Measurements from ENCODE around the gene PLXNB3. TPM values are rescaled to one million over a fixed set of nuclear protein-coding genes. Genes with fewer than 3 reads are reported as not detected.
A peak's percentile ranks its signal among the peaks of the same experiment; 100 is the strongest.

PLXNB3 gene
- total and polyA plus RNA-seq, 2 of the 13 experiments (the other 11 are each of a cell fraction or from before 2014, with no cell fraction given): 3.0 to 6.9 TPM

GRCh38 chrX:153794018-153794896 is 30.2 kb downstream of the PLXNB3 start, which contains the start of the genes IDH3G and SSR4 (continued):
- TF ChIP-seq, protein P1, sequence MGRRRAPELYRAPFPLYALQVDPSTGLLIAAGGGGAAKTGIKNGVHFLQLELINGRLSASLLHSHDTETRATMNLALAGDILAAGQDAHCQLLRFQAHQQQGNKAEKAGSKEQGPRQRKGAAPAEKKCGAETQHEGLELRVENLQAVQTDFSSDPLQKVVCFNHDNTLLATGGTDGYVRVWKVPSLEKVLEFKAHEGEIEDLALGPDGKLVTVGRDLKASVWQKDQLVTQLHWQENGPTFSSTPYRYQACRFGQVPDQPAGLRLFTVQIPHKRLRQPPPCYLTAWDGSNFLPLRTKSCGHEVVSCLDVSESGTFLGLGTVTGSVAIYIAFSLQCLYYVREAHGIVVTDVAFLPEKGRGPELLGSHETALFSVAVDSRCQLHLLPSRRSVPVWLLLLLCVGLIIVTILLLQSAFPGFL (CRISPR knock-in tag; IDR thresholded peaks at IDR 0.05): no peak
- no peak for TF ChIP-seq ZNF530 (CRISPR knock-in tag; IDR thresholded peaks at IDR 0.05; ENCODE audit: low read depth)
- TF ChIP-seq FOXP4 (CRISPR knock-in tag; IDR thresholded peaks at IDR 0.05): no peak
- no peak for TF ChIP-seq LBX2 (CRISPR knock-in tag; IDR thresholded peaks at IDR 0.05; ENCODE audit: borderline replicate concordance)
- 0 out of 2 replicates have a peak, but pooled peaks have one; percentile 7 for TF ChIP-seq SMAD3 (CRISPR knock-in tag; IDR thresholded peaks at IDR 0.05)
- TF ChIP-seq, protein P2, sequence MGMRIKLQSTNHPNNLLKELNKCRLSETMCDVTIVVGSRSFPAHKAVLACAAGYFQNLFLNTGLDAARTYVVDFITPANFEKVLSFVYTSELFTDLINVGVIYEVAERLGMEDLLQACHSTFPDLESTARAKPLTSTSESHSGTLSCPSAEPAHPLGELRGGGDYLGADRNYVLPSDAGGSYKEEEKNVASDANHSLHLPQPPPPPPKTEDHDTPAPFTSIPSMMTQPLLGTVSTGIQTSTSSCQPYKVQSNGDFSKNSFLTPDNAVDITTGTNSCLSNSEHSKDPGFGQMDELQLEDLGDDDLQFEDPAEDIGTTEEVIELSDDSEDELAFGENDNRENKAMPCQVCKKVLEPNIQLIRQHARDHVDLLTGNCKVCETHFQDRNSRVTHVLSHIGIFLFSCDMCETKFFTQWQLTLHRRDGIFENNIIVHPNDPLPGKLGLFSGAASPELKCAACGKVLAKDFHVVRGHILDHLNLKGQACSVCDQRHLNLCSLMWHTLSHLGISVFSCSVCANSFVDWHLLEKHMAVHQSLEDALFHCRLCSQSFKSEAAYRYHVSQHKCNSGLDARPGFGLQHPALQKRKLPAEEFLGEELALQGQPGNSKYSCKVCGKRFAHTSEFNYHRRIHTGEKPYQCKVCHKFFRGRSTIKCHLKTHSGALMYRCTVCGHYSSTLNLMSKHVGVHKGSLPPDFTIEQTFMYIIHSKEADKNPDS (CRISPR knock-in tag; IDR thresholded peaks at IDR 0.05): no peak
- no peak for TF ChIP-seq TEAD3 (CRISPR knock-in tag; optimal IDR thresholded peaks at IDR 0.05; ENCODE audit: borderline replicate concordance)
- no peak for TF ChIP-seq MYNN (CRISPR knock-in tag; IDR thresholded peaks at IDR 0.05; ENCODE audit: low read depth)
- 0 out of 2 replicates have a peak, but pooled peaks have one; percentile 48 for TF ChIP-seq HOXA9 (CRISPR knock-in tag; IDR thresholded peaks at IDR 0.05; ENCODE audit: borderline replicate concordance)
- no peak for TF ChIP-seq ZFYVE20 (CRISPR knock-in tag; IDR thresholded peaks at IDR 0.05; ENCODE audit: borderline replicate concordance, low read depth)
- TF ChIP-seq RARA (CRISPR knock-in tag; IDR thresholded peaks at IDR 0.05): no peak
- no peak for TF ChIP-seq ZNF546 (CRISPR knock-in tag; conservative IDR thresholded peaks at IDR 0.05)
- TF ChIP-seq ZNF180 (CRISPR knock-in tag; IDR thresholded peaks at IDR 0.05; ENCODE audit: borderline replicate concordance, low read depth): no peak
- TF ChIP-seq MTF2 (CRISPR knock-in tag; IDR thresholded peaks at IDR 0.05; ENCODE audit: borderline replicate concordance): no peak
- 0 out of 2 replicates have a peak, but pooled peaks have one; percentile 45 for TF ChIP-seq WIZ (CRISPR knock-in tag; IDR thresholded peaks at IDR 0.05)
- no peak; the same call in 1 of the 2 replicates for TF ChIP-seq ZBTB43 (CRISPR knock-in tag; conservative IDR thresholded peaks at IDR 0.05)
- no peak for TF ChIP-seq NAIF1 (CRISPR knock-in tag; IDR thresholded peaks at IDR 0.05; ENCODE audit: borderline replicate concordance)
- no peak for TF ChIP-seq HOXA7 (CRISPR knock-in tag; IDR thresholded peaks at IDR 0.05)
- TF ChIP-seq, protein P3, sequence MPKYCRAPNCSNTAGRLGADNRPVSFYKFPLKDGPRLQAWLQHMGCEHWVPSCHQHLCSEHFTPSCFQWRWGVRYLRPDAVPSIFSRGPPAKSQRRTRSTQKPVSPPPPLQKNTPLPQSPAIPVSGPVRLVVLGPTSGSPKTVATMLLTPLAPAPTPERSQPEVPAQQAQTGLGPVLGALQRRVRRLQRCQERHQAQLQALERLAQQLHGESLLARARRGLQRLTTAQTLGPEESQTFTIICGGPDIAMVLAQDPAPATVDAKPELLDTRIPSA (CRISPR knock-in tag; IDR thresholded peaks at IDR 0.05; ENCODE audit: borderline replicate concordance): no peak
- no peak for TF ChIP-seq BRD4 (CRISPR knock-in tag; IDR thresholded peaks at IDR 0.05)

Data from HepG2 (cell line).